GM12878 (cell line): ENCODE measurements around the gene POLD1. TPM values are rescaled to one million over a fixed set of nuclear protein-coding genes. Genes with fewer than 3 reads are reported as not detected.

Source experiments
- BCLAF1 ChIP-seq: fragments of 450-650 bp; IDR thresholded peaks from 2 replicates; pipeline ENCODE4 v1.6.1; 2017; ENCODE audit warnings: antibody characterized with exemption, mild to moderate bottlenecking, moderate library complexity
- CBX5 ChIP-seq: sonication (generic); IDR thresholded peaks from 2 replicates; pipeline ENCODE4 v1.6.1; 2016; ENCODE audit warnings: low read depth, moderate library complexity, mild to moderate bottlenecking, inconsistent platforms
- CHD1 ChIP-seq: IDR thresholded peaks from 2 replicates; pipeline ENCODE4 v1.6.1; 2012; ENCODE audit warnings: low read depth, low read length, improper control_type of control experiment
- CREB1 ChIP-seq: IDR thresholded peaks from 2 replicates; pipeline ENCODE4 v1.6.1; 2012; ENCODE audit warnings: low read depth, mild to moderate bottlenecking, inconsistent platforms
- E4F1 ChIP-seq: fragments of 450-650 bp; IDR thresholded peaks from 2 replicates; pipeline ENCODE4 v1.6.1; 2018; ENCODE audit warnings: borderline replicate concordance, mild to moderate bottlenecking; ENCODE audit not compliant: partially characterized antibody
- EGR1 ChIP-seq, 2 experiments: IDR thresholded peaks; 1 replicate in 1 of 2; 2 replicates in 1 of 2; pipeline ENCODE4 v1.6.1; 2011 to 2012; ENCODE audit warnings: low read depth in 2 of 2, low read length in 2 of 2, borderline replicate concordance in 1 of 2, mild to moderate bottlenecking in 1 of 2, moderate library complexity in 1 of 2
- GATAD2B ChIP-seq: fragments of 450-650 bp; conservative IDR thresholded peaks from 2 replicates; pipeline ENCODE4 v1.6.1; 2017; ENCODE audit warnings: low read depth, mild to moderate bottlenecking, moderate library complexity
- IKZF2 ChIP-seq, 2 experiments: fragments of 450-650 bp; IDR thresholded peaks; 2 replicates each; pipeline ENCODE4 v1.6.1; 2017; ENCODE audit warnings: mild to moderate bottlenecking in 2 of 2, moderate library complexity in 2 of 2
- RB1 ChIP-seq: fragments of 450-650 bp; formaldehyde crosslinking; IDR thresholded peaks from 2 replicates; pipeline ENCODE4 v1.6.1; 2017; ENCODE audit warnings: mild to moderate bottlenecking, borderline replicate concordance
- SRF ChIP-seq, 2 experiments: IDR thresholded peaks; 2 replicates each; pipeline ENCODE4 v1.6.1; 2011; ENCODE audit warnings: low read depth in 2 of 2, low read length in 2 of 2, mild to moderate bottlenecking in 1 of 2, moderate library complexity in 1 of 2
- ZBTB40 ChIP-seq: fragments of 450-650 bp; IDR thresholded peaks from 2 replicates; pipeline ENCODE4 v1.6.1; 2016; ENCODE audit warnings: mild to moderate bottlenecking, moderate library complexity, borderline replicate concordance
- polyA plus RNA-seq, 11 experiments: library from polyadenylated mRNA; depleted of rRNA in 4 of 11; unstranded in 6 of 11; stranded (reverse) in 5 of 11; fragments of >200 nt; fragmentation: Nextera tagmentation in 4 of 11; fragmentation: Illumina TruSeq in 1 of 11; extraction: Ambion mirVana in 4 of 11; extraction: Trizol in 1 of 11; gene quantifications; 1 replicate in 1 of 11; 2 replicates in 10 of 11; pipeline versions ENCODE4 v1.2.1 to v1.2.3, GENCODE V29; 2011 to 2016; ENCODE audit warnings: inconsistent platforms in 2 of 11, missing spikeins in 2 of 11, low read depth in 1 of 11
- total RNA-seq, 4 experiments: library from RNA; depleted of rRNA in 3 of 4; stranded (reverse); fragments of >200 nt in 3 of 4; fragmentation: Illumina TruSeq in 1 of 4; extraction: Trizol in 1 of 4; gene quantifications; 2 replicates each; pipeline versions ENCODE4 v1.2.1 to v1.2.3, GENCODE V29; 2013 to 2021
- TF ChIP-seq, protein P1 (sequence below): fragments of 450-650 bp; IDR thresholded peaks from 2 replicates; pipeline ENCODE4 v1.6.1; 2017; ENCODE audit warnings: mild to moderate bottlenecking
- TF ChIP-seq, protein P2 (sequence below): fragments of 450-650 bp; IDR thresholded peaks from 2 replicates; pipeline ENCODE4 v1.6.1; 2014; ENCODE audit warnings: mild to moderate bottlenecking
- TF ChIP-seq, protein P3 (sequence below): IDR thresholded peaks from 2 replicates; pipeline ENCODE4 v1.6.1; 2012; ENCODE audit warnings: low read length, inconsistent platforms

The POLD1 gene
- total and polyA plus RNA-seq, 10 of the 15 experiments (the other 5 are each of a cell fraction or from before 2014, with no cell fraction given): 0.76 to 165 (median 63.4) TPM

- TF ChIP-seq, protein P1, sequence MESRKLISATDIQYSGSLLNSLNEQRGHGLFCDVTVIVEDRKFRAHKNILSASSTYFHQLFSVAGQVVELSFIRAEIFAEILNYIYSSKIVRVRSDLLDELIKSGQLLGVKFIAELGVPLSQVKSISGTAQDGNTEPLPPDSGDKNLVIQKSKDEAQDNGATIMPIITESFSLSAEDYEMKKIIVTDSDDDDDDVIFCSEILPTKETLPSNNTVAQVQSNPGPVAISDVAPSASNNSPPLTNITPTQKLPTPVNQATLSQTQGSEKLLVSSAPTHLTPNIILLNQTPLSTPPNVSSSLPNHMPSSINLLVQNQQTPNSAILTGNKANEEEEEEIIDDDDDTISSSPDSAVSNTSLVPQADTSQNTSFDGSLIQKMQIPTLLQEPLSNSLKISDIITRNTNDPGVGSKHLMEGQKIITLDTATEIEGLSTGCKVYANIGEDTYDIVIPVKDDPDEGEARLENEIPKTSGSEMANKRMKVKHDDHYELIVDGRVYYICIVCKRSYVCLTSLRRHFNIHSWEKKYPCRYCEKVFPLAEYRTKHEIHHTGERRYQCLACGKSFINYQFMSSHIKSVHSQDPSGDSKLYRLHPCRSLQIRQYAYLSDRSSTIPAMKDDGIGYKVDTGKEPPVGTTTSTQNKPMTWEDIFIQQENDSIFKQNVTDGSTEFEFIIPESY: no peak
- TF ChIP-seq RB1 (no peak; the same call in 1 of the 2 replicates), E4F1 (no peak), EGR1 (IDR thresholded peaks at IDR 0.05; ENCODE audit: borderline replicate concordance in 1 of 2, low read depth in 2 of 2, low read length in 2 of 2) (no peak), GATAD2B (no peak), SRF (IDR thresholded peaks at IDR 0.05; ENCODE audit: low read depth in 2 of 2, low read length in 2 of 2) (0 out of 4 replicates have a peak, but pooled peaks of 1 of the 2 experiments have one; percentile 11), ZBTB40 (no peak), IKZF2 (IDR thresholded peaks at IDR 0.05) (peak in 1 of 2 experiments; percentile 18; a peak in 1 of 4 replicates), CREB1 (peak; percentile 76), CHD1 (no peak), CBX5 (no peak), BCLAF1 (no peak)
- TF ChIP-seq, protein P2, sequence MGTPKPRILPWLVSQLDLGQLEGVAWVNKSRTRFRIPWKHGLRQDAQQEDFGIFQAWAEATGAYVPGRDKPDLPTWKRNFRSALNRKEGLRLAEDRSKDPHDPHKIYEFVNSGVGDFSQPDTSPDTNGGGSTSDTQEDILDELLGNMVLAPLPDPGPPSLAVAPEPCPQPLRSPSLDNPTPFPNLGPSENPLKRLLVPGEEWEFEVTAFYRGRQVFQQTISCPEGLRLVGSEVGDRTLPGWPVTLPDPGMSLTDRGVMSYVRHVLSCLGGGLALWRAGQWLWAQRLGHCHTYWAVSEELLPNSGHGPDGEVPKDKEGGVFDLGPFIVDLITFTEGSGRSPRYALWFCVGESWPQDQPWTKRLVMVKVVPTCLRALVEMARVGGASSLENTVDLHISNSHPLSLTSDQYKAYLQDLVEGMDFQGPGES: no peak
- TF ChIP-seq, protein P3, sequence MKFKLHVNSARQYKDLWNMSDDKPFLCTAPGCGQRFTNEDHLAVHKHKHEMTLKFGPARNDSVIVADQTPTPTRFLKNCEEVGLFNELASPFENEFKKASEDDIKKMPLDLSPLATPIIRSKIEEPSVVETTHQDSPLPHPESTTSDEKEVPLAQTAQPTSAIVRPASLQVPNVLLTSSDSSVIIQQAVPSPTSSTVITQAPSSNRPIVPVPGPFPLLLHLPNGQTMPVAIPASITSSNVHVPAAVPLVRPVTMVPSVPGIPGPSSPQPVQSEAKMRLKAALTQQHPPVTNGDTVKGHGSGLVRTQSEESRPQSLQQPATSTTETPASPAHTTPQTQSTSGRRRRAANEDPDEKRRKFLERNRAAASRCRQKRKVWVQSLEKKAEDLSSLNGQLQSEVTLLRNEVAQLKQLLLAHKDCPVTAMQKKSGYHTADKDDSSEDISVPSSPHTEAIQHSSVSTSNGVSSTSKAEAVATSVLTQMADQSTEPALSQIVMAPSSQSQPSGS: no peak; the same call in 1 of the 2 replicates
Measured at GRCh38 chr19:50460161-50460765, 76.1 kb downstream of the POLD1 start (continued).
